HG02943 (cell line): ENCODE data around the gene SCAMP1.

Source experiments
- ATAC-seq: cut with Tn5 transposase; IDR thresholded peaks from one replicate; pipeline ENCODE4 v1.9.1; 2021; ENCODE audit warnings: mild to moderate bottlenecking, low read depth, moderate library complexity; ENCODE audit not compliant: unreplicated experiment

The SCAMP1 gene

GRCh38 chr5:78490709-78491485 is 130.5 kb downstream of the SCAMP1 start:
- no peak for ATAC-seq

DNA sequence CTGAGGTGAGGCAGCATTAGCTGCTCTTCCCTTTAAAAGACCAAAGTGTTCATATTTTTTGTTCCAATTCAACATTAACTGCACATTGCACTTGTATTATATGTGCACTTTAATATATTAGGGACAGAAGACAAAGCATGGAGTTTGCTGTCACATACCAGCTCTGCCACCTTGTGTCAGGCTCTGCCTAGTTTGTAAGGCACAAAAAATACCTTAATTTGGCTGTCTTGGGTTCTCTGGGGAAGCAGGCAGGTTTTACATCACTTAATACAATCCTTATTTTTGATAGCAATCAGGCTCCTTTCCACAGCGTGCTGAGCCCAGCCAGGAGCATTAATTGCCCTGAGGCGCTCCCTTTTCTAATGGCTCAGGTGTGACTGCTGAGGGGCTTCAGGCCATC is 131.8 kb downstream of the SCAMP1 start:
- ATAC-seq: no peak

- no peak for ATAC-seq
These were observed 132.2 kb downstream of the SCAMP1 start for GRCh38 chr5:78492650-78493049.

- no peak for ATAC-seq
These were observed 135.4 kb downstream of the SCAMP1 start for GRCh38 chr5:78495800-78496199.

GRCh38 chr5:78496373-78496772 is 136.0 kb downstream of the SCAMP1 start:
- ATAC-seq: no peak

GRCh38 chr5:78497573-78498533 is 137.4 kb downstream of the SCAMP1 start:
- ATAC-seq: no peak

DNA sequence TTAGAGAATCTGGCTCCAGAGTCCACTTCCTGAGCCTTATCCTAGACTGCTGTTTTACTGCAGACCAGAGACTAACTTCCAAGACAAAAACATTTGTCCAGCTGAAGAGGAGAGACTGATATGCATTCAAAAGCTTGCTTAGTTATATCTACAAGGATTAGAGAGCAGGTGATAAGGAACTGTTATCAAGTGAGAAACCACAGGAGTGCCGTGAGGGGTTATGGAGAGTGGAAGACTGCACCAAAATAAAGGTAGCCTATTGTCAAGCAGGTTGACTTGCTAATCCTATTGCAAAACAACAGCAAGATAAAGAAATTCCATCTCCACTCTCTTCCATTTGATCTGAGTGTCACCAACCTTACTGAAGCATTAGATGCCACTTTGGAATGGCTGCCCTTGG is 139.1 kb downstream of the SCAMP1 start:
- ATAC-seq: no peak

DNA sequence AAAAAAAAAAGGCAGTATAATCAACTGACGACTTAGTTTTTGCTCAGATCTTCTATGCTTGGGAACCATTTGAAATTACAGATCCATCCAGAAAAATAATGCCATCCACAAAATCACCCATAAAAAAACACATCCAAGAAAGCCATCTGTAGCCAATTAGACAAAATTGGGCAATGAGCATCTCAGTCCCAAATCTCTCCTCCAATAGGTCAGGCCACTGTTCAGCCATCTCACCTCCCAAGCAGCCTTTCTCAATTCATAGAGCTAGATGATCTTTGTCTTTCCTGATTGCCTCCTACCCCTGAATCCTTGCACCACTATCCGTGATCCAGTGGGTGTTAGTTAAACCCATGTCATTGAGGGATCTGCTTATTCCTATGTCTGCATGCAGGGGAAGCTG is 139.6 kb downstream of the SCAMP1 start:
- no peak for ATAC-seq

DNA sequence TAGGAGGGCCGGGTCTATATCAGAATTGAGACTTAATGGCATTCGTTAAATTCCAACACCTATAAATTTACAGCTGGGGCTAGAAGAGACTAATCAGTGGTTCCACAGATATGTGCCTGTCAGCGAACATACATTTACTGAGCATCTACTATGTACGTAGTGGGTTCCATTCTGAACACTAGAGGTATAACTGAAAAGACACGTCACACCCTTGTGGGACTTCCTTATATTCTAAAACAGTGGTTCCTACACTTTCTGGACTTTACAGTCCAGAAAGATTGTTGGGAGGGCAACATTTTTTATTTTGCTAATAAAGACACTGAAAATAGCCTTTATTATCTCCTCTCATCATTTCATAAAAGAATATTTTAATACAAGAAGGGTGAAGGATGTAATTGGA is 140.5 kb downstream of the SCAMP1 start:
- ATAC-seq: no peak

DNA sequence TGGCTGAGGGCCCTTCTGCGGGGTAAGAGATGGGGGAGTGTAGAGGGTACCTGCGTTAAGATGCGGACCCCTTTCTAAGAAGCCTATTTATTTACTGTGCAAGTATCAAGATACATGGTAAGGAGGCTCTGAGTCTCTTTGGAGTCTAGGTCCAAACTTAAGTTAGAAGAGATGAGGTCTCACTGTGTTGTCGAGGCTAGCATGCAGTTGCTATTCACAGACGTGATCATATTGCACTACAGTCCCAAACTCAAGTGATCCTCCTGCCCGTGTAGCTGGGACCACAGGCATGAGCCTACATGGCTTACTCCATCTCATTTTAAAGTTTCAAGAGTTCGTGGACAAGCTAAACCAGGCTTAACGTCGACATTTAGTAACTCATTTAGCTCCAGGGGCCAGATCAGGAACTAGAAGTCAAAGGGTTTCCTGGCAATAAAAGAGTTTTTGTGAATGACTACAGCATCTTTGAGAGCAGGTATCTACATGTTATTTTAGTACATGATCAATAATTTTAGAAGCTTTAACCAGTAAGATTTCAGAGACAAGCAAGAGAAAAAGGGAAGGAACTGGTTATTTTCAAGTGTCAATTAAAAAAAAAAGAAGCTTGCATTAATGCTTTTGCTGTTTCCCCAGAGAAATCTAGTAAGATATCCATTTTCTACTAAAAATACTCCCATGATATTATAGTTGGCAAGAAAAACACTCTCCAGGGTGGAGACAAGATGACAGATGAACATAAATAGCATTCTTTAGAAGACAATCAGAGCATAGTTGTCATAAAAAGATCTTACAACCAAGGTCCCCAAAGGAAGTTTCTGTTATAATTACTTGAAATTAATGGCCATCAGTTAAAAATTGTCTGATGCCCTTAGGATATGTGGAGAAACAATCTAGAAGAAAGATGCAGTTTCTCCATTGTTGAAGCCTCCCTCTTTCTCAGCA is 141.3 kb downstream of the SCAMP1 start:
- no peak for ATAC-seq

GRCh38 chr5:78503958-78504653 is 143.7 kb downstream of the SCAMP1 start:
- ATAC-seq: no peak

DNA sequence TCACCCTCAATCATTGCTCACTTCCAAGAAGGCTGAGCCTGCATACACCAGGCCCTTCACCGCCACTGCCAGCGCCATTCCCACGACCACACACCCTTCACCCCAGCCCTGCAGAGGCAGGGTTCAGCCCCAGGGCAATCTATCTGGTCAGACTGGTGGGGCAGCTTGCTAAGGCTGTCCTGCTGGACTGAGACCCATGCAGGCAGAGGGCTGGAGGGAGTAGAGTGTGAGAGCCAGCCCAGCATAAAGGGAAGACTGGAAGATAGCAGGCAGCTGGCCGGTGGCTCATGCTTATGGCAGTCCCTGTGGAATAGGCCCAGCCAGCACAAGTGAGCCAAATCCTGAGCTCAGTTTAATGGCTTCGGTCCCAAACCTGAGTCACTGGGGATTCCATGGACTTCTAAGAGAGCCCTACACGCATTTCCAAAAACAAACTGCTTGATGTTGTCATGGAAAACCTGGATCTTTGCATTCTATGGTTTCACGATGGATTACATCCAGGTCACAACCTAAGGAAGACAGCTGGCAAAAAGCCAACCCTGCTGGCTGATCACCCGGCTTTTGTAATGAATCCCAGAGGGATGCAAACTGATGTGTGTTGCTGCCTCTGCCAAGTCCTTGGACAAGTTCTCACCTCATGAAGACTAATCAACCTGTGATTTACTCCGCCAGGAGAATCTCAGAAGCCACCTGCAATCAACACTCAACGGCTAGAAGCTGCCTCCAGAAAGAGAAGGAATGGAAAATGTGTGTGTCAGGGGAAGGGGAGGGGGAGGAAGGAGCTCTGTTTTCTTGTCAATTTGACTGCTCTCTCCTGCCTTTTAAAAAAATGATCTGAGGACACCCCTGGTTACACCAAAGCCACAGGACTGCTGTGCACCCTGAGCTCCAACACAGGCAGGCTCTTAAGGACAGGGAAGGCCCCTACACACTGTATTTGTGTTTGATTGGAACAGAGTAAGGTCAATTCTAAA is 144.6 kb downstream of the SCAMP1 start:
- ATAC-seq: no peak

GRCh38 chr5:78505860-78506259 is 145.4 kb downstream of the SCAMP1 start:
- no peak for ATAC-seq

GRCh38 chr5:78506261-78507024 is 146.0 kb downstream of the SCAMP1 start:
- ATAC-seq: no peak

GRCh38 chr5:78507531-78507930 is 147.1 kb downstream of the SCAMP1 start:
- no peak for ATAC-seq

GRCh38 chr5:78508186-78508765 is 147.9 kb downstream of the SCAMP1 start:
- ATAC-seq: no peak

GRCh38 chr5:78509145-78509865 is 148.9 kb downstream of the SCAMP1 start:
- ATAC-seq: no peak
